Lung (tissue), 12 donors: ENCODE results near the gene OR4N5. TPM values are rescaled to one million over a fixed set of nuclear protein-coding genes. Genes with fewer than 3 reads are reported as not detected.

Experiments used
- ATAC-seq: fragments of 200-7000 bp; cut with Tn5 transposase; one replicate; pipeline ENCODE4 v1.9.1; 2020; ENCODE audit warnings: moderate number of reproducible peaks; ENCODE audit not compliant: insufficient read depth, low FRiP score
- DNase-seq, 3 donors: peaks; one replicate each; pipeline ENCODE4 v3.0.0-alpha.2; 2013 to 2017
- H3K27ac ChIP-seq, 2 donors: one replicate each; pipeline ENCODE4 v1.5.1; 2013; ENCODE audit warnings: mild to moderate bottlenecking in 2 of 2, moderate library complexity in 2 of 2, control low read depth in 1 of 2, inconsistent platforms in 1 of 2, low read depth in 1 of 2, low read length in 1 of 2
- H3K27me3 ChIP-seq, 3 donors: one replicate each; pipeline ENCODE4 v1.5.1; 2013; ENCODE audit warnings: low read length in 2 of 3; ENCODE audit not compliant: control insufficient read depth in 3 of 3, insufficient read depth in 3 of 3
- H3K36me3 ChIP-seq, 4 donors: one replicate each; pipeline ENCODE4 v1.5.1; 2013; ENCODE audit warnings: low read length in 4 of 4, mild to moderate bottlenecking in 1 of 4, moderate library complexity in 1 of 4; ENCODE audit not compliant: control insufficient read depth in 4 of 4, insufficient read depth in 4 of 4
- H3K4me1 ChIP-seq, 5 donors: one replicate each; pipeline ENCODE4 v1.5.1; 2013; ENCODE audit warnings: low read length in 5 of 5, mild to moderate bottlenecking in 2 of 5, moderate library complexity in 1 of 5; ENCODE audit not compliant: control insufficient read depth in 5 of 5, insufficient read depth in 5 of 5
- H3K4me3 ChIP-seq: one replicate; pipeline ENCODE4 v1.5.1; 2013; ENCODE audit warnings: mild to moderate bottlenecking, control low read depth, moderate library complexity
- H3K9ac ChIP-seq, 2 donors: one replicate each; pipeline ENCODE4 v1.5.1; 2013; ENCODE audit warnings: low read length in 2 of 2, control low read depth in 1 of 2; ENCODE audit not compliant: insufficient read depth in 1 of 2
- H3K9me3 ChIP-seq, 4 donors: one replicate each; pipeline ENCODE4 v1.5.1; 2013; ENCODE audit warnings: low read length in 3 of 4, mild to moderate bottlenecking in 1 of 4, moderate library complexity in 1 of 4; ENCODE audit not compliant: control insufficient read depth in 4 of 4, insufficient read depth in 3 of 4
- CTCF ChIP-seq: IDR thresholded peaks from 2 replicates; pipeline ENCODE4 v1.5.1; 2012; ENCODE audit warnings: mild to moderate bottlenecking; ENCODE audit errors: control extremely low read depth, extremely low read depth
- WGBS, 2 donors: extraction: QIAGEN DNeasy Blood & Tissue Kit; methylation state at CpG; one replicate each; pipeline ENCODE4 v1.1.7; 2013; 5-methylcytosine and 5-hydroxymethylcytosine counted together
- polyA plus RNA-seq, 2 donors: library from polyadenylated mRNA; stranded (reverse); fragments of 200-250 nt; gene quantifications; one replicate each; pipeline ENCODE4 v1.2.1, GENCODE V29; 2013
- total RNA-seq, 2 donors: library from RNA; depleted of rRNA in 1 of 2; stranded (reverse); fragments of >200 nt in 1 of 2; gene quantifications; one replicate each; pipeline ENCODE4 v1.2.1, GENCODE V29; 2014 to 2021
- donor health status: control.
- donor health status: control.
- donor health status: Bipolar disorder and iron deficiency.
- donor health status: healthy.
- donor health status: DM: yes; HTN: yes; CAD: no.

Gene OR4N5
- total and polyA plus RNA-seq, 4 donors = not detected

DNA sequence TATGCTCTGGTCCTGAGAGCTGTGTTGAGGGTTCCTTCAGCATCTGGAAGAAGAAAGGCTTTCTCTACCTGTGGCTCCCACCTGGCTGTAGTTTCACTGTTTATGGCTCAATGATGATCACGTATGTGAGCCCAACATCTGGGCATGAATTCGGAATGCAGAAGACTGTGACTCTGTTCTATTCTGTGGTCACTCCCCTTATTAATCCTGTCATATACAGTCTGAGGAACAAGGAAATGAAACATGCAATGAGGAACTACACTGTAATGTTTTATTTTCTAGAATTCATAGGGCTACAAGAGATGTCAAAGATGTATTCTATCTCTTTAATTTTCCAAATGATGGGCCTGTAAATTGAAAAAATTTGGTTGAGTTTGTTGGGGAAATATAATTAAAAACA, 41.3 kb downstream of the OR4N5 start:
- TF ChIP-seq CTCF = no peak
- WGBS, 2 donors = 57 to 70% methylated on average over 2 of the region's 2 CpGs
- H3K4me3 ChIP-seq = no peak overlapping the region
- H3K27ac ChIP-seq = peak overlapping the region in 1 of 2 donors; percentile 52
- no peak overlapping the region for H3K9ac ChIP-seq
- H3K4me1 ChIP-seq = no peaks in the 10 kb centered on the region
- peaks cover 0 to 13% (median 3%) of the 10 kb centered on the region in 4 donors for H3K9me3 ChIP-seq
- no peaks in the 10 kb centered on the region for H3K36me3 ChIP-seq
- peak; percentile 72 for ATAC-seq
- no peaks in the 10 kb centered on the region for H3K27me3 ChIP-seq
- no peak for DNase-seq

GRCh38 chr14:20180486-20180885, 41.9 kb downstream of the OR4N5 start:
- no peaks in the 10 kb centered on the region for H3K27me3 ChIP-seq
- no peak overlapping the region for H3K4me3 ChIP-seq
- no peaks in the 10 kb centered on the region for H3K36me3 ChIP-seq
- no peak for TF ChIP-seq CTCF
- 37 to 42% methylated on average over 2 of the region's 2 CpGs for WGBS, 2 donors
- peaks cover 0 to 13% (median 3%) of the 10 kb centered on the region in 4 donors for H3K9me3 ChIP-seq
- ATAC-seq (no peak), DNase-seq (no peak)
- H3K4me1 ChIP-seq = no peaks in the 10 kb centered on the region
- H3K27ac ChIP-seq = no peak overlapping the region
- H3K9ac ChIP-seq = no peak overlapping the region

GRCh38 chr14:20184181-20184580, 45.6 kb downstream of the OR4N5 start:
- Histone ChIP-seq H3K4me3 (no peak overlapping the region), H3K36me3 (no peaks in the 10 kb centered on the region), H3K27ac (no peak overlapping the region), H3K9me3 (peaks cover 0 to 13% (median 2%) of the 10 kb centered on the region in 4 donors), H3K4me1 (no peaks in the 10 kb centered on the region), H3K9ac (no peak overlapping the region), H3K27me3 (no peaks in the 10 kb centered on the region)
- ATAC-seq (no peak), DNase-seq (no peak)
- WGBS, 2 donors = 51 to 56% methylated on average over 5 of the region's 5 CpGs
- TF ChIP-seq CTCF = no peak

GRCh38 chr14:20190596-20190995, 52.0 kb downstream of the OR4N5 start, which contains the start of gene OR11G2:
TSS of gene OR11G2 (plus strand) at chr14:20190896. CDS start at chr14:20197438, 6,542 bp downstream.
- no peaks in the 10 kb centered on the region for H3K36me3 ChIP-seq
- DNase-seq = no peak
- no peak for ATAC-seq
- H3K9ac ChIP-seq = no peak within 1 kb of the TSS
- no peaks in the 10 kb centered on the region for H3K4me1 ChIP-seq
- no peak for TF ChIP-seq CTCF
- WGBS, 2 donors = 37 to 40% methylated on average over 1 of the region's 1 CpG
- H3K27ac ChIP-seq = no peak within 1 kb of the TSS
- peaks cover 0 to 4% (median 0%) of the 10 kb centered on the region in 4 donors for H3K9me3 ChIP-seq
- H3K4me3 ChIP-seq = no peak within 1 kb of the TSS
- H3K27me3 ChIP-seq = no peaks in the 10 kb centered on the region
